Breast epithelium (tissue), 3 donors: Measurements from ENCODE around the gene SERGEF.

Experiments used
- CTCF ChIP-seq, 3 donors: fragments of 450-650 bp; IDR thresholded peaks; one replicate each; pipeline ENCODE4 v1.5.1; 2016 to 2017; ENCODE audit warnings: antibody characterized with exemption in 3 of 3, mild to moderate bottlenecking in 3 of 3, moderate library complexity in 3 of 3
- POLR2AphosphoS5 ChIP-seq, 3 donors: sonication (generic); formaldehyde crosslinking; IDR thresholded peaks; one replicate each; pipeline ENCODE4 v1.6.1; 2017; ENCODE audit warnings: antibody characterized with exemption in 3 of 3

GRCh38 chr11:18010977-18011586 lies 1.8 kb downstream of the SERGEF start:
- TF ChIP-seq CTCF (IDR thresholded peaks at IDR 0.05) (no peak), POLR2AphosphoS5 (IDR thresholded peaks at IDR 0.05) (no peak)
